Stimulated activated naive CD4-positive, alpha-beta T cell (primary cell): ENCODE measurements around the gene BMP10.

Experiments used
- DNase-seq, 6 experiments: peaks; one replicate each; lab custom pipeline; 2025; lab: John Stamatoyannopoulos, UW

BMP10 gene

GRCh38 chr2:68889500-68889899 is 18.3 kb upstream of the BMP10 start:
- no peak for DNase-seq

- no peak for DNase-seq
These were observed 17.8 kb upstream of the BMP10 start for GRCh38 chr2:68889021-68889420.

- no peak for DNase-seq
These were observed 17.0 kb upstream of the BMP10 start for GRCh38 chr2:68888038-68888704.

GRCh38 chr2:68885811-68886075 is 14.5 kb upstream of the BMP10 start:
- no peak for DNase-seq

- no peak for DNase-seq
These were observed 14.0 kb upstream of the BMP10 start for GRCh38 chr2:68885074-68885810.

GRCh38 chr2:68880213-68880612 is 9.0 kb upstream of the BMP10 start:
- DNase-seq, result no peak

- DNase-seq, result no peak
These were observed 8.1 kb upstream of the BMP10 start for GRCh38 chr2:68879296-68879695.

- DNase-seq, result no peak
These were observed 7.6 kb upstream of the BMP10 start for GRCh38 chr2:68878753-68879152.

- no peak for DNase-seq
These were observed 7.0 kb upstream of the BMP10 start for GRCh38 chr2:68878071-68878711.

GRCh38 chr2:68877079-68877772 is 6.0 kb upstream of the BMP10 start:
- DNase-seq, result no peak

GRCh38 chr2:68870215-68870614 is 982 bp downstream of the BMP10 start:
- no peak for DNase-seq

- DNase-seq, result no peak
These were observed 6.1 kb downstream of the BMP10 start for GRCh38 chr2:68865108-68865507.

GRCh38 chr2:68863996-68864395 is 7.2 kb downstream of the BMP10 start:
- DNase-seq, result no peak

- no peak for DNase-seq
These were observed 8.3 kb downstream of the BMP10 start for GRCh38 chr2:68862889-68863288.

- DNase-seq, result no peak
These were observed 9.9 kb downstream of the BMP10 start for GRCh38 chr2:68861330-68861729.

- no peak for DNase-seq
These were observed 11.1 kb downstream of the BMP10 start for GRCh38 chr2:68860111-68860510.

- no peak for DNase-seq
These were observed 13.2 kb downstream of the BMP10 start for GRCh38 chr2:68857855-68858456.

GRCh38 chr2:68857202-68857845 is 13.9 kb downstream of the BMP10 start:
- no peak for DNase-seq

GRCh38 chr2:68855550-68855949 is 15.6 kb downstream of the BMP10 start:
- DNase-seq, result no peak

GRCh38 chr2:68854476-68854875 is 16.7 kb downstream of the BMP10 start:
- DNase-seq, result no peak

- no peak for DNase-seq
These were observed 17.3 kb downstream of the BMP10 start for GRCh38 chr2:68853915-68854314.

- no peak for DNase-seq
These were observed 18.2 kb downstream of the BMP10 start for GRCh38 chr2:68853035-68853434.
